Colonic mucosa (tissue), 4 donors: ENCODE measurements around the gene NCOR1. TPM values are rescaled to one million over a fixed set of nuclear protein-coding genes. Genes with fewer than 3 reads are reported as not detected.

Source experiments
- DNase-seq: peaks from one replicate; pipeline ENCODE4 v3.0.0-alpha.2; 2020
- H3K27ac ChIP-seq: fragments of 200-600 bp; one replicate; pipeline ENCODE4 v1.8.0; 2021
- H3K27me3 ChIP-seq: fragments of 200-600 bp; one replicate; pipeline ENCODE4 v1.8.0; 2021
- H3K36me3 ChIP-seq: fragments of 200-600 bp; one replicate; pipeline ENCODE4 v1.8.0; 2021
- H3K4me1 ChIP-seq: fragments of 200-600 bp; one replicate; pipeline ENCODE4 v1.8.0; 2021; ENCODE audit warnings: mild to moderate bottlenecking
- H3K4me3 ChIP-seq: fragments of 200-600 bp; one replicate; pipeline ENCODE4 v1.8.0; 2021
- H3K9ac ChIP-seq, 2 donors: one replicate each; pipeline ENCODE4 v1.7.0; 2013; ENCODE audit warnings: control low read depth in 2 of 2, low read depth in 2 of 2, low read length in 2 of 2
- H3K9me3 ChIP-seq: fragments of 200-600 bp; one replicate; pipeline ENCODE4 v1.8.0; 2021
- CTCF ChIP-seq: fragments of 200-600 bp; IDR thresholded peaks from one replicate; pipeline ENCODE4 v1.8.0; 2022; ENCODE audit warnings: antibody characterized with exemption, mild to moderate bottlenecking
- intact Hi-C: fragments of 100-400 bp; cut with DNase I; formaldehyde crosslinking; loops from one replicate; pipeline ENCODE4 v1.14.1; 2022
- total RNA-seq, 2 donors: library from RNA; stranded (reverse); fragmentation: NEBNext Ultra II Directional in 1 of 2; extraction: Animal tissue kit (Norgen Biotek cat#: 25700) in 1 of 2; gene quantifications; one replicate each; pipeline ENCODE4 v1.2.1, GENCODE V29; 2021
- donor health status: healthy.
- donor health status: DM: no; HTN: no; CAD: no.
- donor health status: DM: no; HTN: no; CAD: no.

NCOR1 gene
- total RNA-seq, 2 donors from 2014 or later = 190 to 233 TPM

GRCh38 chr17:16025202-16025601 is 190.1 kb downstream of the NCOR1 start:
- Histone ChIP-seq H3K27ac (no peak overlapping the region), H3K4me1 (no peaks in the 10 kb centered on the region), H3K36me3 (peaks cover 20% of the 10 kb centered on the region), H3K4me3 (no peak overlapping the region), H3K27me3 (no peaks in the 10 kb centered on the region), H3K9ac (no peak overlapping the region), H3K9me3 (no peaks in the 10 kb centered on the region)
- intact Hi-C loops = no loop called here
- DNase-seq = no peak
- TF ChIP-seq CTCF = no peak

GRCh38 chr17:16023881-16024280 is 191.5 kb downstream of the NCOR1 start:
- Histone ChIP-seq H3K4me1 (no peaks in the 10 kb centered on the region), H3K27ac (no peak overlapping the region), H3K9me3 (no peaks in the 10 kb centered on the region), H3K9ac (no peak overlapping the region), H3K27me3 (no peaks in the 10 kb centered on the region), H3K4me3 (no peak overlapping the region), H3K36me3 (peaks cover 11% of the 10 kb centered on the region)
- intact Hi-C loops = no loop called here
- DNase-seq = no peak
- no peak for TF ChIP-seq CTCF

- Histone ChIP-seq H3K4me3 (no peak overlapping the region), H3K4me1 (no peaks in the 10 kb centered on the region), H3K9ac (no peak overlapping the region), H3K36me3 (no peaks in the 10 kb centered on the region), H3K27me3 (no peaks in the 10 kb centered on the region), H3K27ac (no peak overlapping the region), H3K9me3 (no peaks in the 10 kb centered on the region)
- intact Hi-C loops = no loop called here
- TF ChIP-seq CTCF = no peak
- no peak for DNase-seq
Measured at GRCh38 chr17:16019347-16019746, 196.0 kb downstream of the NCOR1 start.

GRCh38 chr17:16013943-16014407 is 201.4 kb downstream of the NCOR1 start:
- peak; percentile 31 for TF ChIP-seq CTCF
- Histone ChIP-seq H3K27ac (no peak overlapping the region), H3K9ac (no peak overlapping the region)

GRCh38 chr17:16007439-16007838 is 207.9 kb downstream of the NCOR1 start:
- intact Hi-C loops = no loop called here
- TF ChIP-seq CTCF = no peak
- peaks cover 26% of the 10 kb centered on the region for H3K36me3 ChIP-seq
- no peak for DNase-seq
- H3K4me1 ChIP-seq = no peaks in the 10 kb centered on the region
- no peak overlapping the region for H3K4me3 ChIP-seq
- no peaks in the 10 kb centered on the region for H3K9me3 ChIP-seq
- no peak overlapping the region for H3K9ac ChIP-seq
- H3K27me3 ChIP-seq = no peaks in the 10 kb centered on the region
- no peak overlapping the region for H3K27ac ChIP-seq

More at GRCh38 chr17:16013943-16014407, 201.4 kb downstream of the NCOR1 start:
- H3K36me3 ChIP-seq = peaks cover 3% of the 10 kb centered on the region
- no peaks in the 10 kb centered on the region for H3K27me3 ChIP-seq
- no peak for DNase-seq
- H3K4me3 ChIP-seq = no peak overlapping the region
- intact Hi-C loops = no loop called here
- H3K4me1 ChIP-seq = no peaks in the 10 kb centered on the region
- no peaks in the 10 kb centered on the region for H3K9me3 ChIP-seq
